ENCODE measurements around the gene SSNA1. TPM values are rescaled to one million over a fixed set of nuclear protein-coding genes. Genes with fewer than 3 reads are reported as not detected.
A peak's percentile ranks its signal among the peaks of the same experiment; 100 is the strongest.

SSNA1 gene, protein sequence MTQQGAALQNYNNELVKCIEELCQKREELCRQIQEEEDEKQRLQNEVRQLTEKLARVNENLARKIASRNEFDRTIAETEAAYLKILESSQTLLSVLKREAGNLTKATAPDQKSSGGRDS
- 112 and 128 TPM in 2 replicates for total RNA-seq

GRCh38 chr9:137188490-137189296, at the start of gene SSNA1, which contains the start of gene ANAPC2:
SSNA1 (plus strand) TSS chr9:137188676; CDS start chr9:137188727, 51 bp downstream.
ANAPC2 (minus strand) TSS chr9:137188560; CDS start chr9:137188532, 28 bp downstream.
- peak; percentile 97 for DNase-seq

DNA sequence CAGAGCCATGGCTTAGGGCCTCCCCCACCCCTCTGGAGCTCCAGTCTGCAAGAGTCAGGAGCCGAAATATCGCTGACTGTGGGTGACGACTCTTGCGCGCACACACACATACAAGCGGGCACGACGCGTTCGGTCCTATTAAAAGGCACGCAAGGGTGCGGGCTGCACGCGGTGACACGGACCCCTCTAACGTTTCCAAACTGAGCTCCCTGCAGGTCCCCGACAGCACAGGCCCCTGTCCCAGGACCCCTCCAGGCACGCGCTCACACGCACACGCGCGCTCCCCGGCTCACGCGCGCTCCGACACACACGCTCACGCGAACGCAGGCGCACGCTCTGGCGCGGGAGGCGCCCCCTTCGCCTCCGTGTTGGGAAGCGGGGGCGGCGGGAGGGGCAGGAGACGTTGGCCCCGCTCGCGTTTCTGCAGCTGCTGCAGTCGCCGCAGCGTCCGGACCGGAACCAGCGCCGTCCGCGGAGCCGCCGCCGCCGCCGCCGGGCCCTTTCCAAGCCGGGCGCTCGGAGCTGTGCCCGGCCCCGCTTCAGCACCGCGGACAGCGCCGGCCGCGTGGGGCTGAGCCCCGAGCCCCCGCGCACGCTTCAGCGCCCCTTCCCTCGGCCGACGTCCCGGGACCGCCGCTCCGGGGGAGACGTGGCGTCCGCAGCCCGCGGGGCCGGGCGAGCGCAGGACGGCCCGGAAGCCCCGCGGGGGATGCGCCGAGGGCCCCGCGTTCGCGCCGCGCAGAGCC, 49.6 kb upstream of the SSNA1 start, which contains the start of gene GRIN1:
GRIN1 (plus strand) TSS at position 433 of the 746 bp plus-strand sequence. CDS start 333 bp downstream, outside the sequence.
- DNase-seq, result peak; percentile 59

DNA sequence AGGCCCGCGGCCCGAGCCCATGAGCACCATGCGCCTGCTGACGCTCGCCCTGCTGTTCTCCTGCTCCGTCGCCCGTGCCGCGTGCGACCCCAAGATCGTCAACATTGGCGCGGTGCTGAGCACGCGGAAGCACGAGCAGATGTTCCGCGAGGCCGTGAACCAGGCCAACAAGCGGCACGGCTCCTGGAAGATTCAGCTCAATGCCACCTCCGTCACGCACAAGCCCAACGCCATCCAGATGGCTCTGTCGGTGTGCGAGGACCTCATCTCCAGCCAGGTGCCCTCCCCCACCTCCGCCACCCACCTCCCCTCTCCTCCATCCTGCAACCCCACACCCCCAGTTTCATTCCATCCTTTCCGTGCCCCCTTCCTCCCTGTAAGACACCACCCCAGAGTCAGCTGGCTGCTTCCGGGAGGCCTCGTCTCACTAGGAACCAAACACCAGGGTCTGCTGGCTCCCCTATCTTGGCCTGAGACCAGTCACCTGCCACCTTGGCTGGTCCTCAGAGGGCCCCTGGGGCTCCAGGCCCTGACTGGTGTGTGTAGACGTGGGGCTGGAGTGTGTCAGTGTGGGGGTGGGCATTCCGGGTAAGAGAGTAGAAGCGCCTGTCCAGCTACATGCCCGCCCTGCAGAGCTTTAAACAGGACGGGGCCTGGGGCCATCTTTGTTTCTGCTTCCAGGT, 48.9 kb upstream of the SSNA1 start:
- DNase-seq, result no peak

DNA sequence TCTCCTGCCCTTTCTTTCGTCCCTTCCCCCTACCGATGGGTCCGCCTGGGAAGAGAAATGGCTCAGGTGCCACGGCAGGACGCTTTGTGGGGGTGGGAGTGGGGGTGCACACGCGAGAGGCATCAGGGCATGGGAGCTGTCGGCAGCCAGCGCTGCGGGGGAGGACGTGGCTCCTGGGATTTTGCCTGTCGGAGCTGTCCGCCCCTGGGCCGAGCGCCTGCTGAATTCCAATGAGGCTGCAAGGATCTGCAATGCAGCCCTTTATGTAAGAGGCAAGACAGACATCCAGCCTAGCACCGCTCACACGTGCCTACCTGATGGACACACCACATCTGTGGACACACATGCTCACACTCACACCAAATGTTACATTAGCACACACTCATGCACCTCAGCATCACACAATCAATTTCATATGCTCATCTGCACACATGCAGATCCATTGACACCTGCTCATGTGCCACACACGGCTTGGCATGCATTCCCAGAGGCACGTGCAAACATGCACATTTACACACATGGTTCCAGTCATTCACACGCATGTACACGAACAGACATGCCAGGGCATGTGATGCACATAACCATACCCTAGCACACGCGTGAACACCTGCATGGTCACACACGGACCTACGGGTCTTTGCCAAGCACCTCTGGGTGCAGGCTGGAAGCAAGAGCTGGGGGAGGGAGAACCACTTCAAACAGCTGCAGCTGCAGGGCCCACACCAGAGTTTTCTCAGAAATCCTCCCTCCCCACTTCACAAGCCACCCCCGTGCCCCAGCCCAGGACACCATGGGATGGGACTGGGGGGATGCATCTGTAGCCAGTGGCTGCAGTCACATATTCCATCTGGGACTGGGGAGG, 48.1 kb upstream of the SSNA1 start:
- DNase-seq, result no peak

GRCh38 chr9:137141050-137141810, 47.2 kb upstream of the SSNA1 start:
- no peak for DNase-seq

DNA sequence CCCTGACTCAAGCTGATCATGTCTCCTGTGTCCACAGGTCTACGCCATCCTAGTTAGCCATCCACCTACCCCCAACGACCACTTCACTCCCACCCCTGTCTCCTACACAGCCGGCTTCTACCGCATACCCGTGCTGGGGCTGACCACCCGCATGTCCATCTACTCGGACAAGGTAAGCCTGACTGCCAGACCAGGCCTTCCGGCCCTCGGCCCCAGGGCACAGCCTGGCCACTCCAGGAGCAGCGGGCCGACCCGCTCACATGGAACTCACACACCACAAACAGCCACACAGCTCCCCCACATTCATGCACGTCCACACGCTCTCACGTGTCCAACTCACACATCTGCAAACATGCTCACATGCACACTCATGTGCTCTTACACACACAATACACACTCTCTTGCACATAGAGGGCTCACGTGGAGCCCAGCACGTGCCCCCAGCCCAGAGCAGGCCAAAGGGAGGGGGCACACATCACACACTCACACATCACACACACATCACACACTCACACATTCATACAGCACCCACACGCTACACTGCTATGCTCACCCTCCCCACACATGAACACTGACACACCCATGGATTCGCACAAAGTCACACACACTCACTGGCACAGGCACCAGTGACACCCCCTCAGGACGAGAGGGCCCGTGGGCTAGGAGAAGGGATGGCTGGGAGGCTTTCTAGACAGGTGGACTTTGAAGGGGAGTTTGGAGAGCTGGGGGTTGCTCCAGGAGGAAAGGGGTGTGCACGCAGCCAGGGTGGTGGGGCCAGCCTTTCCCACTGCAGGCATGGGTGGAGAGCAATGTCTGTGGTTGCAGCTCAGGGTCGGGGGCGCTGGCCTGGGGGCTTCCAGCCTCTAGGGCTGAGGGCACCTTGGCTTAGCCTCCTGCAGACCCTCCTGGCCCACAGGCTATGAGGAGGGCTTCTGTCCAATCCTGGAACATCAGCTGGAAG, 46.2 kb upstream of the SSNA1 start:
- DNase-seq, result no peak

GRCh38 chr9:137143459-137143858, 45.0 kb upstream of the SSNA1 start:
- DNase-seq, result no peak

DNA sequence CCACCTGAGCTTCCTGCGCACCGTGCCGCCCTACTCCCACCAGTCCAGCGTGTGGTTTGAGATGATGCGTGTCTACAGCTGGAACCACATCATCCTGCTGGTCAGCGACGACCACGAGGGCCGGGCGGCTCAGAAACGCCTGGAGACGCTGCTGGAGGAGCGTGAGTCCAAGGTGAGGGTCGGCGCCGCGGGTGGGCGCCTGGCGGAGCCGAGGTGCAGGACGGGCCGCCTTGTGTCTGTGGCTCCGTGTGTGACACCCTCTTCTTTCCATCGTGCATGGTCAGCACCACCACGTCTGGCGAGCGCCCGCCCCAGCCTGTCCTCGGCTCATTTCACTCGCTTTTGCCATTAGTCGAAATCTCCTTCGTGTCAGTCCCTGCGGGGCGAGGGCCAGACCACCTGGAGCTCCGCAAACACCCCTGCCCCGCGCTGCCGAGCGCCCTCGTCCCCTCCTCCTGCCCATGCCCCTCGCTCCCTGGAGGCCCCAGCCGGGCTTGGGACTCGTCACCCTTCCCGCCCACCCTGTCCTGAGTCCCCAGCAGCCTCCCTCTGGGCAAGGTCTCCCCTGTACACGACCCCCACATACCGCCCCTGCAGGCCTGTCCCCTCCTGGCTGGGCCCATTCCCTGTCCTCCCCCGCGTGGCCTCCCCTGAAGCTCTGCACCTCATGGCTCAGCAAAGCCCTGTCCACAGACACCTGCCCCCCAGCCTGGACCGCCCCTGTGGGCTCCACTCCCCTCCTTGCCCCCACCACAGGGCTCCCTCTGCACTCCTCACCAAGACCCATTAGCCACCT, 42.5 kb upstream of the SSNA1 start:
- DNase-seq, result no peak

- no peak for DNase-seq
These were observed 42.0 kb upstream of the SSNA1 start for GRCh38 chr9:137146527-137146918.

DNA sequence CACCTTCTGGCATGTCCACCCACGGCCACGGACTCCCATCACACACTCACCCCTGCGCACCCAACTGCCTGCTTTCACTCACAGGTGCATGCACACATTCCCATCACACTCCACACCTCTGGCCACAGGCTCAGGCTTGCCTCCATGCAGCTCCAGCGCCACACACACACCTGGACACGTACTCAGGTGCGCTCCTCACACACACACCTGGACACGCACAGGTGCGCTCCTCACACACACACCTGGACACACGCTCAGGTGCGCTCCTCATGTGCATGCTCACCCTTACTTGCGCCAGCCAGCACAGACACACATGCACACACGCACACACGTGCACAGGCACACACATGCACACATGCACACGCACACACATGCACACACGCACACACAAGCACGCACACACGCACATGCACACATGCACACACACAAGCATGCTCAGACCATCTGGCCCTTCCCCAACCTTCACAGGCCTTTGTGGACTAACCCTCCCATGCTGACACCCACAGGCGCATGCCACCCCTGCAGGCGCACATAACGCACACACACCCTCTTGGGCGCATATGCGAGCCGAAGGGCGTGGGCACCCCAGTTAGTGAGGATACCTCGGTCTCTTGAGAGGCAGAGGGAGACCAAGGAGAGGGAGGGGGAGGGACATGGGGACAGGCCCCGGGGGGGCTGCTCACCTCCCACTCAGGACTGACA, 41.2 kb upstream of the SSNA1 start:
- no peak for DNase-seq

DNA sequence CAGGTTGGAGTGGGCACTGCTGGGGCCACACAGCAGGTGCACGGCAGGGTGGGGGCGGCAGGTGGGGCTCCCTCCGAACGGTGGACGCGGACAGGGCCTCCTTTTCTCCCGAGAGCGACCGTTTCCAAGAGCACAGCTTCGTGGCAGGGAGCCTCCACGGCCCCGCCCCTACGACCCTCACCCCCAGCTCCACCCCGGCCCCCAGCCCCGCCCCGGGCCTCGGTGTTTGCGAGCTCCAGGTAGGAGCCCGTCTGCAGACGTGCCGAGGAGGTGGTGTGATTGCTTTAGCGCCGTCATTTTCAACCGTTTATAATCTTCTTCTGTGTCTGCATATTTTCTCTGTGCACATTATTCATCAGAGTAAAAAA, 40.7 kb upstream of the SSNA1 start:
- no peak for DNase-seq

- DNase-seq, result no peak
These were observed 40.2 kb upstream of the SSNA1 start for GRCh38 chr9:137148242-137148641.

DNA sequence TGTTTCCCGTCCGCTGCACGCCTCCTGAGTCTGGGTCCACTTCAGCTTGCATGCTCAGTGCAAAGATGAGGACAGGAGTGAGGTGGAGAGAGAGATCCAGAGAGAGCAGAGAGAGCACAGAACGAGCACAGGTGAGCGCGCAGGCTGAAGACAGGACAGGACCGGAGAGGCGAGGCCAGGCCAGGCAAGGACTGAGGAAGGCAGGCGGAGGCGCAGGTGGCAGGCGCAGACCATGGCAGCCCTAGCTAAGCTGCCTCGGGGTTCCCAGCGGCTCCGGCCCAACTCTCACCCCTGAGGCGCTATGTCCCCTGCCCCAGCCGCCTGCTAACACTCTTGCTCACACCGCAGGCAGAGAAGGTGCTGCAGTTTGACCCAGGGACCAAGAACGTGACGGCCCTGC, 39.8 kb upstream of the SSNA1 start:
- no peak for DNase-seq

DNA sequence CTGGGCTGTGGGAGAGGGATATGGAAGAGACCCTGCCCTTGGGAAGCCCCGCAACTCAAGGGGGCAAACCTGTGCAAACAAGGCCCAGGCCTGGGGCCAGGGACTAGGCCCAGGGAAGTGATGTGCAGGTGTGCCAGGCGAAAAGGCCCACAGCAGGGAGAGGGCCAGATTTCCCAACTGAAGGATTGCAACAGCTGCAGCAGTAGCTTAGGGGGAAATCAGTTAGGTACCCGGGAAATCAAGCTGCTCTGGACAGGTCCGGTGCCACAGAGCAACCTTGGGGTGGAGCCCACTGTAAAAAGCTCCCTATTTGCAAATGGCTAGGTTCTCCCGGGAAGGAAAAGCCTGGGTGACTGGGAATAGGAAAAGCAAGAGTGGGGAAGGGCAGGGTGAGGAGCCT, 39.1 kb upstream of the SSNA1 start:
- no peak for DNase-seq

DNA sequence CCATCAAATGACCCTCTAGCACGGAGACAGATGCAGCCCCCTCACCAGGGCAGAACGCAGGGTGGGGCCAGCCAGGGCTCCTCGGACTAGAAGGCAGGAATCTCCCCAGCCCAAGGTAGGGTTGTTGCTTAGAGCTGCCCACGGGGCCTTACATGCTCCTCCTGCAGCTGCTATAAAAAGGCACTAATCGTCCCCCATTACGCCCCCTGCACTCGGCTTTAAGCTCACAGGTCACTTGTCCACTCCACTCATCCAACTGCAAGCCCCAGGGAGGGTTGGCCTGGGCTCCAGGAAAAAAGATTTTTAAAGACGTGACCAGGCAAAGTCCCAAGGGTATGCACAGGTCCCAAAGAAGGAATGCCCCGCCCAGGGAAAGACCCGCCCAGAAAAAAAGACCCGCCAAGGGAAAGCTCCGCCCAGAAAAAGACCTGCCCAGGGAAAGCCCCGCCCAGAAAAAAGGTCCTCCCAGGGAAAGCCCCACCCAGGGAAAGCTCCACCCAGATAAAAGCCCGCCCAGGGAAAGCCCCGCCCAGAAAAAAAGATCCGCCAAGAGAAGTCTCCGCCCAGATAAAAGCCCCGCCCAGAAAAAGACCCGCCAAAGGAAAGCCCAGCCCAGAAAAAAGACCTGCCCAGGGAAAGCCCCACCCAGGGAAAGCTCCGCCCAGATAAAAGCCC, 38.4 kb upstream of the SSNA1 start:
- no peak for DNase-seq

DNA sequence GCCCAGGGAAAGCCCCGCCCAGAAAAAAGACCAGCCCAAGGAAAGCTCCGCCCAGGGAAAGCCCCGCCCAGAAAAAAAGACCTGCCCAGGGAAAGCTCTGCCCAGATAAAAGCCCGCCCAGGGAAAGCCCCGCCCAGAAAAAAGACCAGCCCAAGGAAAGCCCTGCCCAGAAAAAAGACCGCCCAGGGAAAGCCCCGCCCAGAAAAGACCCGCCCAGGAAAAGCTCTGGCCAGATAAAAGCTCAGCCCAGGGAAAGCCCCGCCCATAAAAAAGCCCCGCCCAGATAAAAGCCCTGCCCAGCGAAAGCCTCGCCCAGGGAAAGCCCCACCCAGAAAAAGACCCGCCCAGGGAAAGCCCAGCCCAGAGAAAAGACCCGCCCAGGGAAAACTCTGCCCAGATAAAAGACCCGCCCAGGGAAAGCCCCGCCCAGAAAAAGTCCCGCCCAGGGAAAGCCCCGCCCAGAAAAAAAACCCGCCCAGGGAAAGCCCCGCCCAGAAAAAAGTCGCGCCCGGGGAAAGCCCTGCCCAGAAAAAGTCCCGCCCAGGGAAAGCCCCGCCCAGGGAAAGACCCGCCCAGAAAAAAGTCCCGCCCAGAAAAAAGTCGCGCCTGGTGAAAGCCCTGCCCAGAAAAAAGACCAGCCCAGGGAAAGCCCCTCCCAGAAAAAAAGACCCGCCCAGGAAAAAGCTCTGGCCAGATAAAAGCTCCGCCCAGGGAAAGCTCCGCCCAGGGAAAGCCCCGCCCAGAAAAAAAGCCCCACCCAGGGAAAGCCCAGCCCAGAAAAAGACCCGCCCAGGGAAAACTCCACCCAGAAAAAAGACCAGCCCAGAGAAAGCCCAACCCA, 37.6 kb upstream of the SSNA1 start:
- peak; percentile 41 for DNase-seq
